CD14-positive monocyte (primary cell): Measurements from ENCODE around the gene FRMD4A. TPM values are rescaled to one million over a fixed set of nuclear protein-coding genes. Genes with fewer than 3 reads are reported as not detected.

Experiments
- DNase-seq, 3 donors: peaks; one replicate each; pipeline ENCODE4 v3.0.0-alpha.2; 2011 to 2022
- H2AFZ ChIP-seq: 2 replicates; pipeline ENCODE4 v1.6.0; 2012; ENCODE audit warnings: mild to moderate bottlenecking, low read depth, low read length, inconsistent platforms; ENCODE audit not compliant: insufficient read depth, poor library complexity, severe bottlenecking
- H3K27ac ChIP-seq, 2 donors: 1 replicate in 1 of 2; 2 replicates in 1 of 2; pipeline ENCODE4 v1.5.1; 2012 to 2013; ENCODE audit warnings: low read length in 2 of 2, control low read depth in 1 of 2, inconsistent platforms in 1 of 2, low read depth in 1 of 2, mild to moderate bottlenecking in 1 of 2
- H3K27me3 ChIP-seq, 2 donors: one replicate each; pipeline versions ENCODE4 v1.6.0 to v1.6.1; 2011 to 2013; ENCODE audit warnings: low read length in 2 of 2; ENCODE audit not compliant: control insufficient read depth in 2 of 2, insufficient read depth in 2 of 2
- H3K36me3 ChIP-seq, 2 donors: replicated peaks in 1 of 2; 1 replicate in 1 of 2; 2 replicates in 1 of 2; pipeline versions ENCODE4 v1.5.1 to v1.6.1; 2012 to 2013; ENCODE audit warnings: low read length in 2 of 2, control low read depth in 1 of 2, inconsistent platforms in 1 of 2, mild to moderate bottlenecking in 1 of 2; ENCODE audit not compliant: insufficient read depth in 2 of 2, control insufficient read depth in 1 of 2
- H3K4me1 ChIP-seq, 2 donors: 1 replicate in 1 of 2; 2 replicates in 1 of 2; pipeline versions ENCODE4 v1.5.1 to v1.6.1; 2012 to 2013; ENCODE audit warnings: low read length in 2 of 2, control low read depth in 1 of 2, inconsistent platforms in 1 of 2, mild to moderate bottlenecking in 1 of 2, moderate library complexity in 1 of 2; ENCODE audit not compliant: insufficient read depth in 2 of 2, control insufficient read depth in 1 of 2
- H3K4me2 ChIP-seq: replicated peaks from 2 replicates; pipeline ENCODE3; 2012; ENCODE audit warnings: low read length, moderate library complexity, mild to moderate bottlenecking; ENCODE audit not compliant: poor library complexity, severe bottlenecking; ENCODE audit errors: extremely low read depth
- H3K4me3 ChIP-seq, 3 experiments: fragments of 200-600 bp in 1 of 3; sonication (generic) in 1 of 3; replicated peaks in 1 of 3; 1 replicate in 2 of 3; 2 replicates in 1 of 3; pipeline ENCODE4 v1.5.1; 2011 to 2013; ENCODE audit warnings: low read length in 3 of 3, mild to moderate bottlenecking in 3 of 3, control low read depth in 2 of 3, low read depth in 2 of 3, inconsistent platforms in 1 of 3, moderate library complexity in 1 of 3
- H3K79me2 ChIP-seq: 2 replicates; pipeline ENCODE4 v1.6.0; 2012; ENCODE audit warnings: mild to moderate bottlenecking, control low read depth, inconsistent platforms, low read length, moderate library complexity; ENCODE audit not compliant: insufficient read depth
- H3K9ac ChIP-seq: 2 replicates; pipeline ENCODE4 v1.6.0; 2017; ENCODE audit warnings: low read length, mild to moderate bottlenecking; ENCODE audit not compliant: insufficient read depth, poor library complexity, severe bottlenecking
- H3K9me3 ChIP-seq, 2 donors: replicated peaks in 1 of 2; 1 replicate in 1 of 2; 2 replicates in 1 of 2; pipeline versions ENCODE4 v1.5.1 to v1.6.1; 2012 to 2013; ENCODE audit warnings: low read length in 2 of 2, control low read depth in 1 of 2; ENCODE audit not compliant: control insufficient read depth in 1 of 2, insufficient read depth in 1 of 2
- H4K20me1 ChIP-seq: 2 replicates; pipeline ENCODE4 v1.6.0; 2012; ENCODE audit warnings: mild to moderate bottlenecking, low read length, control low read depth, moderate library complexity; ENCODE audit not compliant: insufficient read depth
- H3K27ac Mint-ChIP-seq, 7 donors: one replicate each; pipeline ENCODE4 v1.8.0; 2020; ENCODE audit warnings: mild to moderate bottlenecking in 7 of 7, mixed read lengths in 7 of 7, moderate library complexity in 6 of 7, inconsistent platforms in 2 of 7
- H3K27me3 Mint-ChIP-seq, 3 donors: one replicate each; pipeline ENCODE4 v1.8.0; 2021 to 2022; ENCODE audit warnings: low read depth in 3 of 3, mild to moderate bottlenecking in 3 of 3, mixed read lengths in 3 of 3, moderate library complexity in 3 of 3, inconsistent platforms in 1 of 3
- H3K36me3 Mint-ChIP-seq, 2 donors: one replicate each; pipeline ENCODE4 v1.8.0; 2020; ENCODE audit warnings: mixed read lengths in 2 of 2, inconsistent platforms in 1 of 2, mild to moderate bottlenecking in 1 of 2
- H3K4me1 Mint-ChIP-seq: one replicate; pipeline ENCODE4 v1.8.0; 2020; ENCODE audit warnings: mild to moderate bottlenecking, mixed read lengths
- H3K4me3 Mint-ChIP-seq, 2 donors: one replicate each; pipeline ENCODE4 v1.8.0; 2020; ENCODE audit warnings: mild to moderate bottlenecking in 2 of 2, mixed read lengths in 2 of 2, moderate library complexity in 1 of 2
- H3K9me3 Mint-ChIP-seq, 7 donors: one replicate each; pipeline ENCODE4 v1.8.0; 2020 to 2022; ENCODE audit warnings: mixed read lengths in 7 of 7, mild to moderate bottlenecking in 6 of 7, moderate library complexity in 6 of 7, inconsistent platforms in 2 of 7
- CTCF ChIP-seq: fragments of 200-600 bp; IDR thresholded peaks from one replicate; pipeline ENCODE4 v1.8.0; 2022; ENCODE audit warnings: antibody characterized with exemption, mild to moderate bottlenecking
- WGBS: methylation state at CpG from one replicate; pipeline ENCODE4 v1.1.5; 2013; ENCODE audit warnings: missing lambda C conversion rate; ENCODE audit not compliant: insufficient coverage; 5-methylcytosine and 5-hydroxymethylcytosine counted together
- intact Hi-C, 2 donors: fragments of 100-400 bp; cut with micrococcal nuclease; formaldehyde crosslinking; loops; one replicate each; pipeline versions ENCODE4 v1.15.0 to v1.15.1; 2023
- polyA plus RNA-seq, 3 donors: library from polyadenylated mRNA; depleted of rRNA in 1 of 3; unstranded in 2 of 3; stranded (reverse) in 1 of 3; fragments of 300-500 nt in 2 of 3; fragments of >200 nt in 1 of 3; fragmentation: Illumina TruSeq in 2 of 3; gene quantifications; 1 replicate in 2 of 3; 2 replicates in 1 of 3; pipeline ENCODE4 v1.2.3, GENCODE V29; 2012 to 2021

The FRMD4A gene
- polyA plus RNA-seq, 3 donors = 0.12 TPM; not detected in 2

GRCh38 chr10:13989616-13990015 is 341.1 kb downstream of the FRMD4A start:
- WGBS = no CpG with 5 or more reads among the region's 2 CpGs
- H3K4me1 Mint-ChIP-seq = no peaks in the 10 kb centered on the region
- H3K27ac Mint-ChIP-seq = no peak overlapping the region
- H3K4me1 ChIP-seq = no peaks in the 10 kb centered on the region
- no peaks in the 10 kb centered on the region for H3K9me3 ChIP-seq
- no peaks in the 10 kb centered on the region for H3K9me3 Mint-ChIP-seq
- no peak for TF ChIP-seq CTCF
- intact Hi-C loops = no loop called here
- H3K36me3 Mint-ChIP-seq = no peaks in the 10 kb centered on the region
- H3K79me2 ChIP-seq = no peaks in the 10 kb centered on the region
- H3K4me2 ChIP-seq = no peak overlapping the region
- H3K27me3 ChIP-seq = no peaks in the 10 kb centered on the region
- no peaks in the 10 kb centered on the region for H3K36me3 ChIP-seq
- no peak overlapping the region for H3K4me3 ChIP-seq
- H2AFZ ChIP-seq = no peak overlapping the region
- no peak overlapping the region for H3K9ac ChIP-seq
- DNase-seq = no peak
- no peak overlapping the region for H3K4me3 Mint-ChIP-seq
- H4K20me1 ChIP-seq = no peaks in the 10 kb centered on the region
- peaks cover 2 to 14% (median 2%) of the 10 kb centered on the region in 3 donors for H3K27me3 Mint-ChIP-seq
- H3K27ac ChIP-seq = no peak overlapping the region

GRCh38 chr10:13987446-13987845 is 343.3 kb downstream of the FRMD4A start:
- Histone ChIP-seq H3K27me3 (no peaks in the 10 kb centered on the region), H4K20me1 (no peaks in the 10 kb centered on the region), H3K27ac (no peak overlapping the region), H3K4me1 (no peaks in the 10 kb centered on the region), H3K9me3 (no peaks in the 10 kb centered on the region), H3K9ac (no peak overlapping the region), H3K36me3 (no peaks in the 10 kb centered on the region), H2AFZ (no peak overlapping the region), H3K4me2 (no peak overlapping the region), H3K4me3 (no peak overlapping the region), H3K79me2 (no peaks in the 10 kb centered on the region)
- Mint-ChIP-seq H3K27me3 (peaks cover 0 to 12% (median 2%) of the 10 kb centered on the region in 3 donors), H3K27ac (no peak overlapping the region), H3K4me3 (no peak overlapping the region), H3K36me3 (no peaks in the 10 kb centered on the region), H3K9me3 (no peaks in the 10 kb centered on the region), H3K4me1 (no peaks in the 10 kb centered on the region)
- TF ChIP-seq CTCF = no peak
- intact Hi-C loops = no loop called here
- DNase-seq = no peak
- 50% methylated on average over 2 of the region's 9 CpGs for WGBS
